Right lobe of liver (tissue), 6 donors: ENCODE data around the gene PAK4. TPM values are rescaled to one million over a fixed set of nuclear protein-coding genes. Genes with fewer than 3 reads are reported as not detected.
"Not testable (repeated sequence)": the region's sequence is repeated elsewhere in the genome, so short reads cannot be mapped to it uniquely, and the experiment has no call there.

Experiments
- ATAC-seq, 4 donors: fragments of 200-7000 bp; cut with Tn5 transposase; one replicate each; pipeline ENCODE4 v1.9.1; 2020; ENCODE audit warnings: mild to moderate bottlenecking in 4 of 4, moderate library complexity in 4 of 4
- DNase-seq, 3 donors: peaks; one replicate each; pipeline ENCODE4 v3.0.0-alpha.2; 2020
- H3K27ac ChIP-seq, 3 donors: fragments of 200-600 bp; one replicate each; pipeline ENCODE4 v1.8.0; 2022
- H3K27me3 ChIP-seq, 2 donors: fragments of 200-600 bp; one replicate each; pipeline ENCODE4 v1.8.0; 2022
- H3K36me3 ChIP-seq, 4 donors: fragments of 200-600 bp; sonication (generic) in 1 of 4; one replicate each; pipeline versions ENCODE4 v1.5.1 to v1.8.0; 2017 to 2022; ENCODE audit warnings: control low read depth in 1 of 4
- H3K4me1 ChIP-seq, 4 donors: fragments of 200-600 bp; sonication (generic) in 1 of 4; one replicate each; pipeline versions ENCODE4 v1.5.1 to v1.8.0; 2017 to 2022; ENCODE audit warnings: control low read depth in 1 of 4
- H3K4me3 ChIP-seq, 3 donors: fragments of 200-600 bp; one replicate each; pipeline ENCODE4 v1.8.0; 2022
- H3K9me3 ChIP-seq, 4 donors: fragments of 200-600 bp; sonication (generic) in 1 of 4; one replicate each; pipeline versions ENCODE4 v1.5.1 to v1.8.0; 2017 to 2022; ENCODE audit warnings: control low read depth in 1 of 4
- CTCF ChIP-seq, 4 donors: fragments of 200-600 bp in 3 of 4; fragments of 450-650 bp in 1 of 4; IDR thresholded peaks; one replicate each; pipeline versions ENCODE4 v1.5.1 to v1.8.0; 2016 to 2022; ENCODE audit warnings: antibody characterized with exemption in 4 of 4, mild to moderate bottlenecking in 2 of 4
- POLR2A ChIP-seq: fragments of 450-650 bp; IDR thresholded peaks from one replicate; pipeline ENCODE4 v1.6.1; 2017; ENCODE audit warnings: antibody characterized with exemption, mild to moderate bottlenecking
- WGBS: methylation state at CpG from one replicate; pipeline ENCODE4 v1.1.6; 2018; ENCODE audit warnings: low coverage, low lambda C conversion rate; ENCODE audit not compliant: insufficient coverage; ENCODE audit errors: missing lambda C conversion rate; 5-methylcytosine and 5-hydroxymethylcytosine counted together
- intact Hi-C, 2 donors: fragments of 100-400 bp; cut with DNase I; formaldehyde crosslinking; loops; one replicate each; pipeline versions ENCODE4 v1.11.2 to v1.14.1; 2022
- total RNA-seq, 6 experiments: library from RNA; depleted of rRNA in 2 of 6; stranded (reverse); fragments of >200 nt in 2 of 6; fragmentation: NEBNext Ultra II Directional in 3 of 6; extraction: Animal tissue kit (Norgen Biotek cat#: 25700) in 3 of 6; gene quantifications; one replicate each; pipeline versions ENCODE4 v1.1.0 to v1.2.4, GENCODE V29; 2016 to 2023
- donor health status: DM: no; HTN: yes; CAD: no.
- donor health status: DM: no; HTN: no; CAD: no.
- donor health status: DM: no; HTN: no; CAD: no.
- donor health status: DM: no; HTN: yes; CAD: no.
- donor health status: DM: no; HTN: yes; CAD: no.

PAK4 gene
- total RNA-seq, 6 experiments from 2014 or later: 11.4 to 16.6 (median 14.7) TPM

GRCh38 chr19:39219108-39219507, 93.5 kb downstream of the PAK4 start:
- H3K27me3 ChIP-seq, H3K4me3 ChIP-seq, ATAC-seq, H3K4me1 ChIP-seq, H3K27ac ChIP-seq, H3K9me3 ChIP-seq, H3K36me3 ChIP-seq, DNase-seq, intact Hi-C loops: not testable (repeated sequence)
- peak; percentile 6 to 23 (median 16) for TF ChIP-seq CTCF (IDR thresholded peaks at IDR 0.05)
- WGBS: 42% methylated on average over 9 of the region's 10 CpGs

- intact Hi-C loops: no loop called here
- no peaks in the 10 kb centered on the region for H3K4me1 ChIP-seq
These were observed 98.2 kb downstream of the PAK4 start for GRCh38 chr19:39223703-39224279.

GRCh38 chr19:39224910-39225309, 99.3 kb downstream of the PAK4 start:
- intact Hi-C loops: no loop called here
- no peak overlapping the region for H3K27ac ChIP-seq
- no peak for TF ChIP-seq CTCF (IDR thresholded peaks at IDR 0.05)
- TF ChIP-seq POLR2A: no peak
- no peaks in the 10 kb centered on the region for H3K36me3 ChIP-seq
- ATAC-seq (no peak), DNase-seq (no peak)
- no peak overlapping the region for H3K4me3 ChIP-seq
- 60% methylated on average over 1 of the region's 3 CpGs for WGBS
- no peaks in the 10 kb centered on the region for H3K9me3 ChIP-seq
- H3K27me3 ChIP-seq: no peaks in the 10 kb centered on the region
- no peaks in the 10 kb centered on the region for H3K4me1 ChIP-seq

More at GRCh38 chr19:39223703-39224279, 98.2 kb downstream of the PAK4 start:
- TF ChIP-seq POLR2A (no peak), CTCF (IDR thresholded peaks at IDR 0.05) (no peak)
- ATAC-seq (no peak), DNase-seq (no peak)
- no peaks in the 10 kb centered on the region for H3K27me3 ChIP-seq
- no peaks in the 10 kb centered on the region for H3K36me3 ChIP-seq
- no peaks in the 10 kb centered on the region for H3K9me3 ChIP-seq
- WGBS: 13% methylated on average over 4 of the region's 4 CpGs
- no peak overlapping the region for H3K4me3 ChIP-seq
- H3K27ac ChIP-seq: no peak overlapping the region

Other genes with a start within 250 kb of the PAK4 start
- gene RINL, start 247.5 kb upstream of the PAK4 start, total RNA-seq: 10 to 100 TPM in 2 of 6 experiments, 1 to 10 TPM in 4; 3.3 to 13.8 (median 5.5) TPM
- gene SIRT2, start 226.2 kb upstream of the PAK4 start, total RNA-seq: 10 to 100 TPM; 28.6 to 62.0 (median 32.5) TPM
- 10 to 100 TPM; 13.2 to 27.9 (median 16.5) TPM for gene NFKBIB, start 225.8 kb upstream of the PAK4 start, total RNA-seq
- gene CCER2, start 213.6 kb upstream of the PAK4 start, total RNA-seq: under 1 TPM in 4 of 6 experiments, not detected in 2; 0.20 to 0.55 (median 0.37) TPM
- 10 to 100 TPM; 10.6 to 26.5 (median 18.7) TPM for gene SARS2, start 195.0 kb upstream of the PAK4 start, total RNA-seq
- gene MRPS12, start 194.8 kb upstream of the PAK4 start, total RNA-seq: 10 to 100 TPM; 21.2 to 49.5 (median 24.0) TPM
- gene FBXO17, start 150.0 kb upstream of the PAK4 start, total RNA-seq: 10 to 100 TPM; 19.9 to 57.9 (median 36.7) TPM
- gene FBXO27, start 93.2 kb upstream of the PAK4 start, total RNA-seq: 10 to 100 TPM in 1 of 6 experiments, 1 to 10 TPM in 5; 3.7 to 15.5 (median 7.6) TPM
- gene ACP7, start 41.4 kb upstream of the PAK4 start, total RNA-seq: not detected
- gene NCCRP1, start 71.2 kb downstream of the PAK4 start, total RNA-seq: not detected
- not detected for gene SYCN, start 78.5 kb downstream of the PAK4 start, total RNA-seq
- not detected for gene IFNL3, start 119.2 kb downstream of the PAK4 start, total RNA-seq
- gene IFNL4, start 123.1 kb downstream of the PAK4 start, total RNA-seq: not detected
- gene IFNL2, start 142.6 kb downstream of the PAK4 start, total RNA-seq: not detected
- gene IFNL1, start 170.6 kb downstream of the PAK4 start, total RNA-seq: not detected
- under 1 TPM; 0.32 to 0.97 (median 0.61) TPM for gene LRFN1, start 195.1 kb downstream of the PAK4 start, total RNA-seq
- 10 to 100 TPM in 3 of 6 experiments, 1 to 10 TPM in 3; 2.8 to 23.8 (median 12.7) TPM for gene GMFG, start 210.3 kb downstream of the PAK4 start, total RNA-seq
- gene SAMD4B, start 216.6 kb downstream of the PAK4 start, total RNA-seq: 10 to 100 TPM; 23.0 to 45.6 (median 31.6) TPM